ENCODE measurements around the gene TSPAN4.
A peak's percentile ranks its signal among the peaks of the same experiment; 100 is the strongest.

Gene TSPAN4

DNA sequence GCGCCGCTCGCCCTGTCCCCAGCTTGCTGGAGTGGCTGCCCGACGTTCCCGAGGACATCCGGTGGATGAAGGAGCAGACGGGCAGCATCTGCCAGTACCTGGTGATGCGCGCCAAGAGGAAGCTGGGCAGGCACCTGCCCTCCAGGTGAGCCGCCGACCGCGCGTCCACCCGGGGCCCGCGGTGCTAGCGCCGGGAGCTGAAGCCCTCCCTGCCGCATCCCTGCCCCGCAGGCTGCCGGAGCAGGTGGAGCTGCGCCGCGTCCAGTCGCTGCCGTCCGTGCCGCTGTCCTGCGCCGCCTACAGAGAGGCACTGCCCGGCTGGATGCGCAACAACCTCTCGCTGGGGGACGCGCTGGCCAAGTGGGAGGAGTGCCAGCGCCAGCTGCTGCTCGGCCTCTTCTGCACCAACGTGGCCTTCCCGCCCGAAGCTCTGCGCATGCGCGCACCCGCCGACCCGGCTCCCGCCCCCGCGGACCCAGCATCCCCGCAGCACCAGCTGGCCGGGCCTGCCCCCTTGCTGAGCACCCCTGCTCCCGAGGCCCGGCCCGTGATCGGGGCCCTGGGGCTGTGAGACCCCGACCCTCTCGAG, 18.3 kb upstream of the TSPAN4 start:
- no peak for DNase-seq

DNA sequence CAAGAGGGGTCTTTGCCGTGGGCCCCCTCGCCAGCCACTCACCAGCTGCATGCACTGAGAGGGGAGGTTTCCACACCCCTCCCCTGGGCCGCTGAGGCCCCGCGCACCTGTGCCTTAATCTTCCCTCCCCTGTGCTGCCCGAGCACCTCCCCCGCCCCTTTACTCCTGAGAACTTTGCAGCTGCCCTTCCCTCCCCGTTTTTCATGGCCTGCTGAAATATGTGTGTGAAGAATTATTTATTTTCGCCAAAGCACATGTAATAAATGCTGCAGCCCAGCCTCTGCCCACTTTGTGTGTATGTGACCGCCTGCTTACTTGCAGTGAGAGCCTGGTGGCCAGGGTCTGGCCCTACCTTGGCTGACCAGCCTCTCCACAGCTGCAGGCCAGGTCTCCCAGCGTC, 17.7 kb upstream of the TSPAN4 start:
- DNase-seq, result no peak

DNA sequence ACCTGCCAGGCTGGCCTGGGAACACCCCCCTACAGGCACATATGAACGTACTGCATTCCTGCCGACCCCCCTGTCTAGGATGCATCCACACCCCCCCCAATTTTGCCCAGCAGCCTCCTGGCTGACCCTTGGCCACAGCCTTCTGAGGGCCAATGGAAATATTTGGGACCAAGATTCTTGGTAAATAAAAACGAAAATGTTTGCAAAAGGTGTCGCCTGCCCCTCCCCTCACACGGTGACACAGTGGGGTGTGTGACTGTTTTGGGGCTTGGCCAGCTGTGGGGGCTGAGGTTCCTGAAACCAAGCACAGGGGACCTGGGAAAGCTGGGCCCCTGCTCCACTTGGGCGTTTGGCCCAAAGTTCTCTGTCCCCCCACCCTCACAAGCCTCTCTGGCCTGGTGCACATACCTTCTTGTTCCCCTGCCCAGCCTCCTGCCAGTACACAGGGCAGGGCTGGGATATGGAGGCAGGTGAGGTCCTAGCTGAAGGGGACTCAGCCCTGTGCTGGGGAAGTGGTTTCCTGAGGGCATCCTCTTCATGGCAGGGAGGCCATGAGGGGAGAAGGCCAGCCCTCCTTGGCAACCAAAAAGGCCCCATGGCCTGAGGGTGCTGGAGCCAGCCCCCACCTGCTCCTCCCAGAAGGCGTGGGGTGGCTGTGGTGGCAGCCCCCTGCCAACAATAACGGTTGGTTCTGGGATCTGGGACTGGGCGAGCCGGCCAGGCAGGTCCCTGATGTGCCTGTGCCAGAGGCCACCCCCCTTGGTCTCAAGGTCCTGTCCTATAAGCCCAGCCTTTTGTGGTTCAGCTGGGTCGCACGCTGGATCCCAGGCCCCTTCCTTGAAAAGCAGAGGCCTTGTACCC, 17.1 kb upstream of the TSPAN4 start:
- DNase-seq, result no peak

DNA sequence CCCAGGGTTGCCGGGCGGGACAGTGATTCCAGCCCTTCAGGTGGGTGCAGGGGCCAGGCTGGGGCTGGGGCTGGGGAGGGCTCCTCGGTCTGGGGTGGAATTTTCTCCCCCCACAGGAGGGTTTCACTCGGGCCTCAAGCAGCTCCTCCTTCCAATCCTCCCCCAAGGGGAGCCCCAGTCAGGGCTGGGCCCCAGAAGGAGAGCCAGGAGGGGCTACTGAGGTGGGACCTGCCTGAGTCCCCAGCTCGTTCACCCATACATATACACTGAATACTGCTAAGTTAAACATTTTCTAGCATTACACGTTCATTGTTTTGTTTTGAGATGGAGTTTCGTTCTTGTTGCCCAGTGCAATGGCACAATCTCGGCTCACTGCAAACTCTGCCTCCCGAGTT, 16.4 kb upstream of the TSPAN4 start:
- DNase-seq, result no peak

DNA sequence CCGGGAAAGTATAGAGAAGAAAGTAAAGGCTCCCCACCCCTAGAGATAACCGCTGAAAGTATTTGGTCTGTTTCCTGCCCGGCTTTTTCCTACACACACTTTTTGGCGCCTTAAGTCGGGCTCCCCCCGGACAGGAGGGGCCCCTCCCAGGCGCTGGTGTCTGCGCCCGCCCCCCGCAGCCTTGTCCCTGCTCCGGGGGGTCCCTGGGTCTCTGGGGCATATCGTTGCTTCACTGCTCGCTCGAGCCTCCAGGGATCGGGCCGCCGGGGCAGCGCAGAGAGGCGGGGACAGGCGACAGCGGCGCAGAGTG, 15.9 kb upstream of the TSPAN4 start:
- no peak for DNase-seq

DNA sequence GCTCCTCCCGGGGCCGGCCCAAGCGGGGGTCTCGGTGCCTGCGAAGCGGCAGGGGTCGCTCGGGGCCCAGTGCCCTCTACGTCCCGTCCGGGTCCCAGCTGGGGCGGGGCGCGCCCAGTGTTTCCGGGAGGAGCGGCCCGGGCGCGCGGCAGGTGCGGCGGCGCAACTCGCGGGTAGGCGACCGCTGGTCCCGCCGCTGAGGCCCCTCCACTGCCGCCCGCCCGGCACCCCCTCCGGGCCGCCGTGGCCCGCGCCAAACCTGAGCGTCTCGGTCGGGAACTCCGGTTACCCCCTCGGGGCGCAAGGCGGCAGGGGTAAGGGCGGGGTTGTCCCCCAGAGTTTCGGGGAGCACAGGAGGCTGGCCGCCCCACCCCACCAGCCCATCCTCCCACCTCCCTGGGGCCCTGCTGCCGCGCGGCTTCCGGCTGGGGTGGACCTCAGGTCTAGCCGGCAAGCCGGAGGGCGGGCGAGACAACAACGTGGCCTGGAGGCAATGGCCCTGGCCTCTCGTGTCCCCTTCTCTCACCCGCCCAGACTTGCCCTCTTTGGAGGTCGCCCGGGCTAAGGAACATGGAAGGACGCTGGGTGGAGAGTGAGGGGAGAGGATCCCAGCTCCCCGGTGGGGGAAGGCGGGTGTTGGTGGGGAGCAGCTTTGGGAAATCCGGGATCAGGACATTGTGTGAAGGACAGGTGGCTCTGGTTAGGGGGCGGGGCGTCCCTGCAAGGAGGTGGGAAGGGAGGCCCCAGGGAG, 15.3 kb upstream of the TSPAN4 start:
- no peak for DNase-seq

DNA sequence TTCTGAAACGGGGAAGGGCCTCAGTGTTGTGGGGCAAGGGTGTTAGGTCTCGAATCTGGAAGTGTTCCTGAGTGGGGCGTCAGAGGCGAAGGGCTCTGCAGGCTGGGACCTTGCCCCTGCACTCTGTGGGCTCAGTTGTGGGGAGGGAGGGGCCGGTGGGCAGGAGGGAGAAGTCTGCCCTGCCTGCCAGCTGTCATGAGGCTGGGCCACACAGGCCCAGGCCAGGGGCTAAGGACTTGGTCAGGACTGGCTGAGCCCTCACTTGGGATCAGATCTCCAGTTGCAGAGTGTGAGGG, 14.8 kb upstream of the TSPAN4 start, which contains the start of gene CRACR2B:
Gene CRACR2B (plus strand): TSS at position 23 of the 296 bp plus-strand sequence. CDS start 689 bp downstream, outside the sequence.
- DNase-seq, result no peak

DNA sequence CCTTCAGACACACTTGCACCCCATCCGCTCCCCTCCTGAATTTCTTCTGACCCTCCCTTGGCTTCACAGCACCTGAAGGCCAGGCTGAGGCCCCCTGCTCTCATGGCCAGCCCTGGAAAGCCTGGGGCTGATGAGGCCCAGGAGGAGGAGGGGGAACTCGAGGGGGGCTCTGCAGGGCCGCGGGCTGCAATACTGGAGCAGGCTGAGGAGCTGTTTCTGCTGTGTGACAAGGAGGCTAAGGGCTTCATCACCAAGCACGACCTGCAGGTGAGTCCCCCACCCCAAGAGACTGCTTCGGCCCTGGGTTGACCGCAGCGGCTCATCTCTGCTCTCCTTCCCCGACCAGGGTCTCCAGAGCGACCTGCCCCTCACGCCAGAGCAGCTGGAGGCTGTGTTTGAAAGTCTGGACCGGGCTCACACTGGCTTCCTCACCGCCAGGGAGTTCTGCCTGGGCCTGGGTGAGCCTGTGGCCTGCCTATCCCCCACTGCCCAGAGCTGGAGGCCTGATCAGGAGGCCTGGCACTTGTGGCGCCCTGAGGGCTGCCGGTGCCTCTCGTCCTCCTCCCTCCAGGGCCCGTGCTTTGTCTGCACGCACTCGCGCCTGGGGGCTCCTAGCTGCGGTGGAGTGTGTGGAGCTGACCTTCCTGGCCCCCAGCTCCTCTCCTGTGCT, 14.0 kb upstream of the TSPAN4 start:
- no peak for DNase-seq

DNA sequence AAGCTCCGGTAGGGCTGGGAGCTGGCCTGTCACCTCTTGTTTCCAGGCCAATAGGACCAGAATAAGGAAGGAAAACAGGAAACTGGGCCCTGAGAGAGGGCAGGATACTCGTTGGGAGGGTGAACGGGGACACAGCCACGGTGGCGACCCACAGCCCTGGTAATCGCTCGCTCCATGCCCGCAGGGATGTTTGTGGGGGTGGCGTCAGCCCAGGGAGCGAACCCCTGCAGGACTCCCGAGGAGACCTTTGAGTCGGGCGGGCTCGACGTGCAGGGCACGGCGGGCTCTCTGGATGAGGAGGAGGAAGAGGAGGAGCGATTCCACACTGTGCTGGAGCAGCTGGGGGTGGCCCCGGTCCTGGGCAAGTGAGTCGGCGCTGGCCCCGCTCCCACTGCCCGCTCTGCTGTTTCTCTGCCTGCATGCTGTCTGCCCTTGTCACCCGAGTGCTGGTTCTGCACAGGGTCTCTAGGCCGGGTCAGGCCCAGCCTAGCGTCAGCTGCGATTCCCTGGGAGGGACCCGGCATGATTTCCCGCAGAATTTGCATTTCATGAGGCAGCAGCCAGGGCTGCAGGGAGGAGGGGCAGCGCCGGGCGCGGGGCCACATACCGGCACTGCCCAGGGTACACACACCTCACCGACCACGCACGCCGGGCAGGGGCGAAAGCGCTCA, 13.3 kb upstream of the TSPAN4 start:
- DNase-seq, result no peak

DNA sequence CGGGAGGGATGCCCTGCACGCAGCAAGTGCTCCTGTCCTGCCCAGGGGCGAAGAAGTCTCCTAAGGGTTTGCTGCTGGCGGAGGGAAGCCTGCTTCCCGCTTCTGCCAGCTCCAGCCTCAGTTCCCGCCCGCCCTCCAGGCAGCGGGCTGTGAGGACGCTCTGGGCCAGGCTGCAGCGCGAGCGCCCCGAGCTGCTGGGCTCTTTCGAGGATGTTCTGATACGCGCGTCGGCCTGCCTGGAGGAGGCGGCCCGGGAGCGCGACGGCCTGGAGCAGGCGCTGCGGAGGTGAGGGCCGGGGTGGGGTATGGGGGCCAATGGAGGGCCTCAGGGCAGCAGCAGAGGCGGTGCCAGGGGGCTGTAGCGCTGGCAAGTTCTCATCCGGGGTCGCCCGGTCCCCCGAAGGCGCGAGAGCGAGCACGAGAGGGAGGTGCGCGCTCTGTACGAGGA, 12.8 kb upstream of the TSPAN4 start:
- DNase-seq, result no peak

DNA sequence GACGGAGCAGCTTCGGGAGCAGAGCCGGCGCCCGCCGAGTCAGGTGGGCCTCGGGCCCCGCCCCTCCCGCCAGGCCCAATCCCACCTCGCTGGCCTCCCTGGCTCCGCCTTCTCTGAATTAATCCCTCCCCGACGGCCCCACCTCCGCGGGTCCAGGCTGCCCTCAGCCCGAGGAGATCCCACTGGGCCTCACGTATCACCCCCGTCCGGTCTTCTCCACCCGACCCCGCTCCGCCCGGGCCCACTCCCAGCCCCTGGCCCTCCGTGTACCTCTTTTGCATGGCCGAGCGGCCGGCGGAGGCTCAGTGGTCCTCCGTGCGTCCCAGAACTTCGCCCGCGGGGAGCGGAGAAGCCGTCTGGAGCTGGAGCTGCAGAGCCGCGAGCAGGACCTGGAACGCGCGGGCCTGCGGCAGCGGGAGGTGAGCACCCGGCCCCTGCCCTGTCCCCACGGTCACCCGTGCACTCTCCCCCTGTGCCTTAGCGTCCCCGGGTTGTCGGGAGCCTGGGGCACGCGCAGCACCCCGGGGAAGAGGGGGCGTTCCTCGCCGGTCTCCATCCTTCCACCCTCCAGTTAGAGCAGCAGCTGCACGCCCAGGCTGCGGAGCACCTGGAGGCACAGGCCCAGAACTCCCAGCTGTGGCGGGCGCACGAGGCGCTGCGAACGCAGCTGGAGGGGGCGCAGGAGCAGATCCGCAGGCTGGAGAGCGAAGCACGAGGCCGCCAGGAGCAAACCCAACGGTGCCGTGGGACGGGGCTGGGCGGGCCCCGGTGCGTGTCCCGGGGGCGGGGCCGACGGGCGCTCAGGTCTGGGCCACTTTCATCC, 12.1 kb upstream of the TSPAN4 start:
- peak; percentile 18 to 57 for DNase-seq

DNA sequence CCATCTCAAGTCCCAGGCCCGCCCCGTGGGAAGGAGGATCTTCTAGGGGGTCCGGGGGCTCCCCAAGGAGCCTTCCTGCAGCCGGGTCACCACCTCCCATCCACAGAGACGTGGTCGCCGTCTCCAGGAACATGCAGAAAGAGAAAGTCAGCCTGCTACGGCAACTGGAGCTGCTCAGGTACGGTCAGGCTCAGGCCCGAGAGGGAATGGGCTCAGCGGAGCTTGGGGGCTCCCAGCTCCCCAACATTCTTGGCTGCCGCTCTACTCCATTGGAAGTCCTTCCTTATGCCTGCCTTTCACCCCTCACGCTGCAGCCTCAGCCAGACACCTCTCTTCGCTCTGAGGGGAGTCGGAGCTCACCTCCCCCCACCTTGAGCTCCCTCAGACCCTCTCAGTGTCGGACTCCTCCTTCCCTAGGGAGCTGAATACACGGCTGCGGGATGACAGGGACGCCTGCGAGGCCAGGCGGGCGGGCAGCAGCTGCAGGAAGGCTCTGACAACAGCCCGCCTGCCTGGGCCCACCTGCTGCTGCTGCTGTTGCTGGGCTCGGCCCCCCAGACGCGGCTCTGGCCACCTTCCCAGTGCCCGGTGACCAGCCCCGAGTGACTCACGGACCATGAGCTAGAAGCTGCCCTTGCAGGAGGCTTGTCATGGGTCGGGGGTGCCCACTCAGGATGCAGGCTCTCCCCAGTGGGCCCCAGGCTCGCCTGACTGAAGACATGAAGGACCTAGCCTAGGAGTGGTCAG, 11.4 kb upstream of the TSPAN4 start:
- no peak for DNase-seq

DNA sequence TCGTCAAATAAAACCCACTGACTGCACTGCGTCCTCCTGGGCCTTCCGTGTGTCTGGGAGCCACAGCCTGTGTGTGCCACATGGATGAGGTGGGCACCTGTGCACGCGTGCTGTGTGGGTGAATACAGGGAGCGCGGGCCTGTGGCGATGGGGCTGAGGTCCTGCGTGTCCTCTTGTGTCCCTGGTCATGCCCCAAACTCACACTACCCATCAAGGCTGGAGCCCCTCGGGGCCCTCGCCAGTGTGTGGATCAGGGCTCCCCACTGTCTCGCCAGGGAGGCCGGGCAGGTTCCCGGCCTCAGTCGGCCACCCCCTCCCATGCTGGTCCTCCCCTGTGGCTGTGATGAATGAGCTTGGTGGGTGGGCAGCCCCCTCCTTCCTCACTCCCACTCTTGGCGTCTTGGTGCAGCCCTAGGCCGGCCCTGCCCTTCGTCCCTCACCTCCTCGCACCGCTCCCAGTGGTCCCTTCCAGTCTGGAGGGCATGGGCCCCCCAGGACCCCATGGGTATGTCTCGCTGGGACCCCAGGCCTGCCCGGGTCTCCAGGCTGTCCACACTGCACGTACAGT, 10.6 kb upstream of the TSPAN4 start:
- DNase-seq, result no peak

DNA sequence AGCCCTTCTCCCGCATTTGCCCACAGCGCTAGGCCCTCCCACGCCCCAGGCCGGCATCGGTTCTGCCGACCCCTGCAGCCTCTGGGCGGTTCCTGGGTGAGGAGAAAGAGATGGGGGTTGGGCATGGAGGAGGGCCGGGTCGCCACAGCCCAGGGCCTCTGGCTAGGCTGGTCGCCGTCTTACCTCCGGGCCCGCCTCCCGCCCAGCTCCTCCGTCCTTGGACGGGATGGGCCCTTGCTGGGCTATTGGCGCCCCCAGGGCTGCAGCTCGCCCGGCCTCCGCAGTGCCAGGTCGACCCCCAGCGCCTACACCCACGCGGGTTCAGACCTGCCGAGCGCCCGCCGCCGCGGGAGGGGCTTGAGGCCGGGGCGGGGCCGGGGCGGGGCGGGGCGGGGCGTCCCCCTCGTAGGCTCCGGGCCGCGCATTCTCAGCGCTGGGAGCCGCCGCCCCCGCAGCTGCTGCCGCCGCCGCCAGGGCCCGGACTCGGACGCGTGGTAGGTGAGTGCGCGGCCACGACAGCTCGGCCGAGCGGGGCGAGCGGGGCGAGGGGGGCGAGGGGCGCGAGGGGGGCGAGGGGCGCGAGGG, 10.0 kb upstream of the TSPAN4 start, which contains the start of gene CD151:
Gene CD151 (plus strand): TSS at position 424 of the 585 bp plus-strand sequence. CDS start 3,118 bp downstream, outside the sequence.
- DNase-seq, result peak; percentile 59 to 72

DNA sequence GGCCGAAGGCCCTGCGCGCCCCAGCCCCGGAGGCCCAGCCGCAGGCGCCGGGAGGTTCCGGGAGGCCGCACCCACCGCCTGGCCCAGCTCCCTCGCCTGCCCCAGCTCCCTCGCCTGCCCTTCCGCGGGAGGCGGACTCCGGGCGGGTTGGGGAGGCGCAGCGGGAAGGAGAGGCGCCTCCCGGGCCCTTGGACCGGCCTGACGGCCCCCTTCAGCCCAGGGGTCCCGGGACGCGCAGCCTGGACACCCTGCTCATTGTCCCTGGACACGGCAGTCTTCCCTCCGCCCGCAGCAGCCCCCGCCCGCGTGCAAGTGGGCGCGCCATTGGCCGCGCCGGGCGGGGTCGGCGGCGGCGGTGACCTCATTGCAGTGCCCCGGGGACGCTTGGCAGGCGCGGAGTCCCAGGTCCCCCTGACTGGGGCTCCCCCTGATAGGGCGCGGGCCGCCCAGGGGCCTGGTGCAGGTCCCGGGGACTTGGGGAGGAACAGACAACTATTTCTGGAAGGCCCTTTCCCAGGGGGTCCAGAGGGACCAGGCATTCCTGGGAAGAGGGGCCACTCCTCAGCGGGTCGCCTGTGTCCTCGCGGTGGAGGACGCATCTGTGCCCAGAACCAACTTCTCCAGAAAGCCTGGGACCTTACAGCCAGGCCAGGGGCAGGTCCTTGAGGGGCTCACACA, 9.4 kb upstream of the TSPAN4 start:
- DNase-seq, result peak; percentile 24 to 57

DNA sequence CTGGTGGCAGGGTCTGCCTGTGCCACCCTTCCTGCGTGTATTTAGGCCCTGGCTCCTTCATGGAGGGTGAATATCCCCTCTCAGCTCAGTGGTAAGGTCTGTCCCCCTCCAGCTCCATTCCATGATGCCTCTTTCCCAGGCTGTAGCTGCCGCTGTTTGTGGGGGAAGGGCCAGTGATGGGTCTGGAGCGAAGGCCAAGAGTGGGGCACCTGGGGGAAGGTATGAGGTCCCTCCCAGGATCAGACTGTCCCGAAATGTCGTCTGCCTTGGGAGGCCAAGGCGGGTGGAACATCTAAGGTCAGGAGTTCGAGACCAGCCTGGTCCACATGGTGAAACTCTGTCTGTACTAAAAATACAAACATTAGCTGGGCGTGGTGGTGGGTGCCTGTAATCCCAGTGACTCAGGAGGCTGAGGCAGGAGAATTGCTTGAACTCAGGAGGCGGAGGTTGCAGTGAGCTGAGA, 8.8 kb upstream of the TSPAN4 start:
- peak in 1 of 2 donors; percentile 48 for DNase-seq

DNA sequence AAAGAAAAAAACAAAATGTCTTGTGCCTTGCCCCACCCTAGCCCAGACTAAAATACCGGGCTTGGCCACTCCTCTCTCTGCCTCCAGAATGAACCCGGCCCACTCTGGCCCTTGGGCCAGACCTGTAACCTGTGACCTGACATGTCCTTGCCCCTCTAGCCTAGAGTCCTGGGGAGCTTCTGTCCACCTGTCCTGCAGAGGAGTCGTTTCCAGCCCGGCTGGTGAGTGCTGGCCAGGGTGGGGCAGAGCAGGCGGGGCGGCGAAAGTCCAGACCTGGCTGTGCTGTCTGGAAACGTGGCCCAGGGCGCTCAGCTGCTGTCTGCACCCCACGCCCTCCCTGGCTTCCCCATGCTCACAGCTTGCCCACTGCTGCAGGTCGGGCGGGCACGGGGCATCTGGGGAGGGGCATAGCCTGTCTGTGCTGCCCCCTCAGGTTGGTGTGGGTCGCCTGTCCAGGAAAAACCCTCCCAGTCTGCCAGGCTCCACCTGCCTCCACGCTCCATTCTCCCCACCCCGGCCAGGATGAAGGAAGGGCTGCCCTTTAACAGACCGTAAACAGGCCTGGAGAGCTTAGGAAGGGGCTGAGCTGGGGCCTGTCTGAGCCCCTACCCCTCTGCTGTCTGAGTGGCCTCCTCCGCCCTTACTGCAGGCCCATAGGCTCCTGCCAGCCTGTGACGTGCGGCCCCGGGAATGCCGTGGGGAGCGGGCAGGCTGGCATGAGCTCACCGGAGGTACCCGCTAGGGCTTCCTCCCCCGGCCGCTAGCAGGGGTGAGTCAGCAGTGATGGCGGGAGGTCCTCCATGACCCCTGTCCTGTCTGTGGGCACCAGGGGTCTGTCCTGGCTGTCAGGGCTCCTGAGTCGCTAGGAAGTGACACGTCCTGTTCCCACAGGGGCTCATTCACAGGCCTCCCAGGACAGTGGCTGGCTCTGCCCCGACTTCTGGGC, 8.0 kb upstream of the TSPAN4 start:
- peak; percentile 30 to 50 for DNase-seq

DNA sequence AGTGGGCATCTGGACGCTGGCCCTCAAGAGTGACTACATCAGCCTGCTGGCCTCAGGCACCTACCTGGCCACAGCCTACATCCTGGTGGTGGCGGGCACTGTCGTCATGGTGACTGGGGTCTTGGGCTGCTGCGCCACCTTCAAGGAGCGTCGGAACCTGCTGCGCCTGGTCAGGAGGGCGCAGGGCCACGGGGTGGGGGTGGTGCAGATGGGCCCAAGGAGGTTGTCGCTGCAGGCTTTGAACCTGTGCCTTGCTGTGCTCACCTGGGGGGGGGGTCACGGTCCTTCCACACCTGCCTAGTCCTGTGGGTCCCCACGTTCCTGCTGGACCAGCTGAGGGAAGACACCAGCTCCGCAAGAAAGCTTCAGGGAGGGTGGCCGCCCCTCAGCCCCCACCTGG, 6.4 kb upstream of the TSPAN4 start:
- DNase-seq, result no peak
